Natural killer cell (primary cell): ENCODE data around the gene NDUFB7. TPM values are rescaled to one million over a fixed set of nuclear protein-coding genes. Genes with fewer than 3 reads are reported as not detected.
A peak's percentile ranks its signal among the peaks of the same experiment; 100 is the strongest.
"Not testable (repeated sequence)": the region's sequence is repeated elsewhere in the genome, so short reads cannot be mapped to it uniquely, and the experiment has no call there.

Source experiments
- ATAC-seq, 3 donors: fragments of 150-1000 bp in 2 of 3; fragments of 200-7000 bp in 1 of 3; cut with Tn5 transposase; 1 replicate in 1 of 3; 2 replicates in 2 of 3; pipeline ENCODE4 v1.10.0; 2021; ENCODE audit warnings: mild to moderate bottlenecking in 2 of 3, moderate library complexity in 2 of 3
- DNase-seq, 2 donors: peaks; one replicate each; pipeline versions ENCODE4 v3.0.0 to v3.0.0-alpha.2; 2013 to 2021; ENCODE audit warnings: mixed read lengths in 1 of 2
- H3K27ac ChIP-seq: one replicate; pipeline ENCODE4 v1.5.1; 2013; ENCODE audit warnings: mild to moderate bottlenecking, low read length
- H3K27me3 ChIP-seq: one replicate; pipeline ENCODE4 v1.6.1; 2013; ENCODE audit warnings: low read length; ENCODE audit not compliant: control insufficient read depth, insufficient read depth
- H3K36me3 ChIP-seq: one replicate; pipeline ENCODE4 v1.6.1; 2013; ENCODE audit warnings: low read length; ENCODE audit not compliant: control insufficient read depth, insufficient read depth
- H3K4me1 ChIP-seq: one replicate; pipeline ENCODE4 v1.6.1; 2013; ENCODE audit warnings: low read length; ENCODE audit not compliant: control insufficient read depth, insufficient read depth
- H3K4me3 ChIP-seq: one replicate; pipeline ENCODE4 v1.5.1; 2013; ENCODE audit warnings: low read length
- H3K9me3 ChIP-seq: one replicate; pipeline ENCODE4 v1.6.1; 2013; ENCODE audit warnings: low read length; ENCODE audit not compliant: control insufficient read depth, insufficient read depth
- H3K27ac Mint-ChIP-seq, 2 donors: one replicate each; pipeline ENCODE4 v1.8.0; 2022; ENCODE audit warnings: mild to moderate bottlenecking in 2 of 2, mixed read lengths in 2 of 2, moderate library complexity in 1 of 2
- H3K27me3 Mint-ChIP-seq, 2 donors: one replicate each; pipeline ENCODE4 v1.8.0; 2022; ENCODE audit warnings: low read depth in 2 of 2, mixed read lengths in 2 of 2
- H3K36me3 Mint-ChIP-seq: one replicate; pipeline ENCODE4 v1.8.0; 2022; ENCODE audit warnings: mixed read lengths
- H3K4me1 Mint-ChIP-seq, 2 donors: one replicate each; pipeline ENCODE4 v1.8.0; 2022; ENCODE audit warnings: mixed read lengths in 2 of 2
- H3K4me3 Mint-ChIP-seq: one replicate; pipeline ENCODE4 v1.8.0; 2022; ENCODE audit warnings: mild to moderate bottlenecking, moderate library complexity, mixed read lengths
- H3K9me3 Mint-ChIP-seq, 2 donors: one replicate each; pipeline ENCODE4 v1.8.0; 2022; ENCODE audit warnings: mixed read lengths in 2 of 2
- CTCF ChIP-seq: fragments of 200-600 bp; IDR thresholded peaks from one replicate; pipeline ENCODE4 v1.8.0; 2022; ENCODE audit warnings: antibody characterized with exemption
- WGBS: methylation state at CpG from one replicate; pipeline ENCODE4 v1.1.7; 2013; ENCODE audit warnings: missing lambda C conversion rate; ENCODE audit not compliant: insufficient coverage; 5-methylcytosine and 5-hydroxymethylcytosine counted together
- intact Hi-C: fragments of 100-400 bp; cut with micrococcal nuclease; formaldehyde crosslinking; loops from one replicate; pipeline ENCODE4 v1.14.2; 2022
- total RNA-seq, 4 donors: library from RNA; stranded (reverse); fragments of 120-200 nt in 1 of 4; gene quantifications; one replicate each; pipeline versions ENCODE4 v1.2.3 to v1.2.4, GENCODE V29; 2013 to 2022

Gene NDUFB7
- total RNA-seq, 3 donors from 2014 or later (not counting 1 experiment from before 2014, with no cell fraction given): 97.1 to 120 (median 108) TPM

GRCh38 chr19:14595558-14595957, 23.7 kb upstream of the NDUFB7 start:
- intact Hi-C loops: no loop called here
- Mint-ChIP-seq H3K27me3 (peaks cover 0 to 8% of the 10 kb centered on the region in 2 donors), H3K4me3 (no peak overlapping the region), H3K4me1 (peaks cover 5 to 8% of the 10 kb centered on the region in 2 donors), H3K27ac (no peak overlapping the region), H3K9me3 (peaks cover 6% of the 10 kb centered on the region in 2 donors), H3K36me3 (no peaks in the 10 kb centered on the region)
- H3K36me3 ChIP-seq: no peaks in the 10 kb centered on the region
- no peak for TF ChIP-seq CTCF
- H3K27ac ChIP-seq: no peak overlapping the region
- H3K27me3 ChIP-seq: no peaks in the 10 kb centered on the region
- H3K4me3 ChIP-seq: no peak overlapping the region
- DNase-seq (no peak), ATAC-seq (no peak)
- H3K9me3 ChIP-seq: no peaks in the 10 kb centered on the region
- 90% methylated on average over 3 of the region's 3 CpGs for WGBS
- no peaks in the 10 kb centered on the region for H3K4me1 ChIP-seq

- H3K27me3 ChIP-seq, H3K4me1 ChIP-seq, H3K36me3 Mint-ChIP-seq, H3K9me3 ChIP-seq, H3K36me3 ChIP-seq, H3K4me3 ChIP-seq, DNase-seq, intact Hi-C loops, H3K4me1 Mint-ChIP-seq, H3K27me3 Mint-ChIP-seq, H3K9me3 Mint-ChIP-seq, H3K27ac ChIP-seq, H3K4me3 Mint-ChIP-seq, H3K27ac Mint-ChIP-seq: not testable (repeated sequence)
- peak in 1 of 3 donors; percentile 18 for ATAC-seq
- whole genome bisulfite sequencing: no CpG with 5 or more reads among the region's 4 CpGs
Observed at GRCh38 chr19:14589433-14589832, 17.6 kb upstream of the NDUFB7 start.

- H3K4me3 Mint-ChIP-seq, H3K27me3 ChIP-seq, H3K36me3 ChIP-seq, H3K9me3 Mint-ChIP-seq, H3K27ac Mint-ChIP-seq, H3K36me3 Mint-ChIP-seq, intact Hi-C loops, H3K9me3 ChIP-seq, H3K4me1 Mint-ChIP-seq, H3K4me1 ChIP-seq, DNase-seq, H3K4me3 ChIP-seq, H3K27me3 Mint-ChIP-seq, H3K27ac ChIP-seq: not testable (repeated sequence)
- WGBS: 50% methylated on average over 1 of the region's 3 CpGs
- peak; percentile 51 to 66 (median 57) for ATAC-seq
Observed at GRCh38 chr19:14585187-14585586, 13.3 kb upstream of the NDUFB7 start.

GRCh38 chr19:14584372-14584771, 12.5 kb upstream of the NDUFB7 start:
- H3K4me3 Mint-ChIP-seq, H3K36me3 ChIP-seq, ATAC-seq, H3K27me3 Mint-ChIP-seq, H3K27me3 ChIP-seq, H3K4me1 Mint-ChIP-seq, H3K36me3 Mint-ChIP-seq, H3K9me3 Mint-ChIP-seq, H3K27ac ChIP-seq, DNase-seq, H3K27ac Mint-ChIP-seq, H3K9me3 ChIP-seq, H3K4me1 ChIP-seq, intact Hi-C loops: not testable (repeated sequence)
- 68% methylated on average over 4 of the region's 5 CpGs for WGBS
- peak overlapping the region; percentile 43 for H3K4me3 ChIP-seq

GRCh38 chr19:14582894-14583340, 11.1 kb upstream of the NDUFB7 start, which contains the start of gene CLEC17A:
TSS of gene CLEC17A (plus strand) at chr19:14583084. CDS start at chr19:14583161, 77 bp downstream.
- no peak for TF ChIP-seq CTCF

More at GRCh38 chr19:14582894-14583340, 11.1 kb upstream of the NDUFB7 start, which contains the start of gene CLEC17A:
- DNase-seq (no peak), ATAC-seq (no peak)
- Mint-ChIP-seq H3K9me3 (no peaks in the 10 kb centered on the region), H3K4me1 (no peaks in the 10 kb centered on the region), H3K36me3 (no peaks in the 10 kb centered on the region), H3K27ac (no peak within 1 kb of the TSS), H3K4me3 (no peak within 1 kb of the TSS), H3K27me3 (no peaks in the 10 kb centered on the region)
- H3K4me1 ChIP-seq: no peaks in the 10 kb centered on the region
- H3K27me3 ChIP-seq: no peaks in the 10 kb centered on the region
- no peak within 1 kb of the TSS for H3K27ac ChIP-seq
- intact Hi-C loops: no loop called here
- 24% methylated on average over 6 of the region's 6 CpGs for WGBS
- H3K36me3 ChIP-seq: no peaks in the 10 kb centered on the region
- peak within 1 kb of the TSS; percentile 43 for H3K4me3 ChIP-seq
- no peaks in the 10 kb centered on the region for H3K9me3 ChIP-seq
